Fibroblast of the aortic adventitia (primary cell): ENCODE measurements around the gene EPHB1. TPM values are rescaled to one million over a fixed set of nuclear protein-coding genes. Genes with fewer than 3 reads are reported as not detected.

Source experiments
- DNase-seq: peaks from one replicate; pipeline ENCODE4 v3.0.0-alpha.2; 2010; ENCODE audit warnings: low read depth
- H3K4me3 ChIP-seq: 2 replicates; pipeline ENCODE4 v1.5.1; 2011; ENCODE audit warnings: low read depth, mild to moderate bottlenecking, control low read depth, low read length, moderate library complexity
- total RNA-seq: library from RNA; depleted of rRNA; stranded (reverse); fragments of >200 nt; gene quantifications from 2 replicates; pipeline ENCODE4 v1.2.3, GENCODE V29; 2012; ENCODE audit warnings: low replicate concordance
- TF ChIP-seq, protein P1 (sequence below): IDR thresholded peaks from 2 replicates; pipeline ENCODE4 v1.5.1; 2011; ENCODE audit warnings: mild to moderate bottlenecking, low read length, control low read depth, inconsistent platforms; ENCODE audit not compliant: insufficient read depth

Gene EPHB1
- total RNA-seq, 1 donor = 1.2 TPM

DNA sequence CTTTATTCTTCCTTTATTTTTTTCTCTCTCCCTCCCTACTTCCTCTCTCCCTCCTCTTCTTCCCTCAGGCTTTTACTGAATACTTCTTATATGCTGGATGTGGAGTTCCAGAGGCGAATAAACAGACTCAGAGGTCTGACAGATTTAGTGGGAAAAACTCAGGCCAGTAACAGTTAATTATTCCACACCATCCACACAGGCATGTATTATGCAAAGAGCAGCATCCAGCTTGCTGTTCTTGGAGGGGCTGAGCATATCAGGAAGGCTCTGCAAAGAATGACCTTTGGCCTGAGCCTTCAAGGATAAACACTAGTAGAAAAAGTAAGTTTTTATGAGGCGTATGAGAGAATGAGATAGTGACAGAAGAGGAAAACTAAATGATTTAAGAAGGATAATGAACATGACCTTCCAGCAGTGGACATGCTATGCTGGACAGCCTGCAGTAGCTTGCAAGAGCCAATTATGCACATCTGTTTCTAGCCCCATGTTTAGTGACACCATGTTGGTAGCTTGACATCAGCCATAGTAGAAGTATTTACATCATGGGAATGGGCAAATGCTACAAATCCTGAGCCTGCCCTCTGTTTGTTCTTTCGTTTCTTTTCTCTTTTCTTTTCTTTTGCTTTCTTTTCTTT is 387.4 kb downstream of the EPHB1 start:
- no peak overlapping the region for H3K4me3 ChIP-seq
- TF ChIP-seq, protein P1, sequence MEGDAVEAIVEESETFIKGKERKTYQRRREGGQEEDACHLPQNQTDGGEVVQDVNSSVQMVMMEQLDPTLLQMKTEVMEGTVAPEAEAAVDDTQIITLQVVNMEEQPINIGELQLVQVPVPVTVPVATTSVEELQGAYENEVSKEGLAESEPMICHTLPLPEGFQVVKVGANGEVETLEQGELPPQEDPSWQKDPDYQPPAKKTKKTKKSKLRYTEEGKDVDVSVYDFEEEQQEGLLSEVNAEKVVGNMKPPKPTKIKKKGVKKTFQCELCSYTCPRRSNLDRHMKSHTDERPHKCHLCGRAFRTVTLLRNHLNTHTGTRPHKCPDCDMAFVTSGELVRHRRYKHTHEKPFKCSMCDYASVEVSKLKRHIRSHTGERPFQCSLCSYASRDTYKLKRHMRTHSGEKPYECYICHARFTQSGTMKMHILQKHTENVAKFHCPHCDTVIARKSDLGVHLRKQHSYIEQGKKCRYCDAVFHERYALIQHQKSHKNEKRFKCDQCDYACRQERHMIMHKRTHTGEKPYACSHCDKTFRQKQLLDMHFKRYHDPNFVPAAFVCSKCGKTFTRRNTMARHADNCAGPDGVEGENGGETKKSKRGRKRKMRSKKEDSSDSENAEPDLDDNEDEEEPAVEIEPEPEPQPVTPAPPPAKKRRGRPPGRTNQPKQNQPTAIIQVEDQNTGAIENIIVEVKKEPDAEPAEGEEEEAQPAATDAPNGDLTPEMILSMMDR = no peak
- DNase-seq = no peak

DNA sequence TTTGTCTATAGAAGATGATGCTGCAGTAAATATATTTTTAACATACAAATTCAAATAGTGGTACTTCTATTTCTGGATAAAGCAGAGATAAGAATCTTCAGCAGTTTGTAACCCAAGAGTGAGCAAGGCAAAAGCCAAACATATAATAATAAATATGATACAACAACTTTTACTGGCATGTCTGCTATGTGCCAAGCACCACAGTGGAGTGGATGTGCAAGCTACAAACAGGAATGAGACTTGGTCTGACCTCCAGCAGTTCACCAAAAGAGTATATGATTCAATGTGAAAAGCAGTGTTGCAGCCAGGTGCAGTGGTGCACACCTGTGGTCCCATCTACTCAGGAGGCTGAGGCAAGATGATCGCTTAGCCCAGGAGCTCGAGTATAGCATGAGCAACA is 395.6 kb downstream of the EPHB1 start:
- TF ChIP-seq, protein P1 = no peak
- no peak for DNase-seq

DNA sequence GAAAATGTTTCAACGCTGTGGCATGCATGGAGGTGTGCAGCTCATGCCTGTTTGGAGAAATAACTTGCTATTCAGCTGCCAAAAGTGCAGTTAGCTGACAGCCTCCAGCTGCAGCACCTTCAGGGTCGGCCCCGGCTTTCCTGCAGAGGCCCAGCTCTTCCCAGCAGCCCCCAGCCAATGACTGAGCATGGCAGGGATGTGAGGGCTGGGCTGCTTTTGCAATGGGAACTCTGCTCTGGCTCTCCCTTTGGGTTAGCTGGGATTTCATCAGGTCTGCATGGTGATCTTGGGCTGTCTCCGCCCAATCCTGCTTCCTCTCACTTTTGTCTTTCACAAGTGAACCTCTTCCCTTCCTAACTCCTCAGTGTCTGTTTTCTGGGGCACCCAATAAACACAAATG is 396.6 kb downstream of the EPHB1 start:
- TF ChIP-seq, protein P1 = no peak
- peak; percentile 7 for DNase-seq
- H3K4me3 ChIP-seq = no peak overlapping the region

More for the DNA sequence above, 395.6 kb downstream of the EPHB1 start:
- no peak overlapping the region for H3K4me3 ChIP-seq

DNA sequence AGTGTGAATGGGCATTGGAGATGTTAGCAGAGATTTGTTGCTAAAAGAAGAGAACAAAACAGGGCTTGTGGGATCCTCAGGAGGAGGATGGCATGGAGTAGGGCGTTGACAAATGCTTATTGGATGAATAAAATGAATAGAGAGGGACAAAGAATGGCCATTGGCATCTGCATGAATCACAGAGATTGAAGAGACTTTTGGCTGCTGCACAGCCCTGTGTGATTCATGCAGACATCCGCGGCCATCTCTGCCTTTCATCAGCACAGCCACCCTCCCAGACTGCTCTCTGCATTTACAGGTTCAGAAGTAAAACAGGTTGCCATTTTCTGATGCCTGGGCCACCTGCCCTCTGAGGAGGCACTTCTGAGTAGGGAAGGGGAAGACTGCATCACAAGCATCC is 397.9 kb downstream of the EPHB1 start:
- TF ChIP-seq, protein P1 = no peak
- peak; percentile 8 for DNase-seq
- no peak overlapping the region for H3K4me3 ChIP-seq

DNA sequence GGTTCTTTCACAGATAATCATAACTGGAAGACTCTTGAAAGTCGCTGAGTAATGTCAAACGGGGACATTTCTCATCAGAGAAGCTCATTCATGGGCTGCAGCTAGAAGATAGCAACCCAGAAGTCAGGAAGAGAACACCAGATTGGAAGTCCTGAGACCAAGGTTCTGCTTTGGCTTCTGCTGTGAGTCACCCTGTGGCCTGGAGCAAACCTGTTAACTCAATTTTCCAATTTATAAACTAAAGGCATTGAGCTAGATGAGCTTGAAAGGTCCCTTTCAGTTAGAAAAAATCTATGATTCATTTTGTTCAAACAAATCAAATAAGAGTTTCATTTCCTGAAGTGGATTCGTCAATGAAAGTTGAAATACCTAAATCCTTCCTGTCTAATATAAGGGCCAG is 402.2 kb downstream of the EPHB1 start:
- H3K4me3 ChIP-seq = no peak overlapping the region
- DNase-seq = no peak
- TF ChIP-seq, protein P1 = no peak

DNA sequence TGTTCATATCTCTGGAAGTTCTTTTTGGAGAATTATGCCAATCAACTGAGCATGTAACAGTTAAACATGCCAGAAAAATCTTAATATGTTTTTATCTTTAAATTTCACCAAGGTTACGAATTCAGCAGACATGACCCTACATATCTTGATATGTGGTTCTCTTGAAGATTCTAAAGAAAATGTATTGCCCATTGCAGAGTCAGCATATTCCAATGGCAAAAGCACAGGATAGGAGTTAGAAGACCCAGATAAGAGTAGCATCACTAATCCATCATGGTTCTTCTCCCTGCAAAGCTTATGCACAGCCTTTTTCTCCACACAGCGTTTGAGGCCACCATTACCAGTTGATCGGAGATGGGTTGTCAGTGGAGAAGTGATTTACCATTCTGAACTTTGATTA is 402.8 kb downstream of the EPHB1 start:
- DNase-seq = no peak
- no peak overlapping the region for H3K4me3 ChIP-seq
- TF ChIP-seq, protein P1 = no peak

DNA sequence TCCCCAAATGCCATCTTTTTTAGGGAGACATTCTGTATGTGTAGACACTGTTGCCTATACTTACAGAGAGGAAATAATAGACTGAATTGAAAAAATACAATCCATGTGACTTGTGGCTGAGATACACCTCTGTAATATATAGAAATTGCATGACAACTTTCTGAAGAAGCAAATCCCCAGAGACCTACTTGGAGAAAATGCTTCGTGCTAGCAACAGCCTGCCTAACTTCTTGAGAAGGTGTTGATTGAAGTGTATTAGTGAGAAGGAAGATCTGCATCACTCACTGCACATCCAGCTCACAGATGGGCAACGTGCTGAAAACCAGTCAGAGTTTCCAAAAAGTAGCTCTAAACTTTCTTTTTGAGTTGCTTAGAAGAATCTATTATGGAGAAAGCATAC is 404.1 kb downstream of the EPHB1 start:
- TF ChIP-seq, protein P1 = no peak
- no peak for DNase-seq
- no peak overlapping the region for H3K4me3 ChIP-seq
